ACHN (cell line): ENCODE results near the gene CACNA1B.
"Not testable (repeated sequence)": the region's sequence is repeated elsewhere in the genome, so short reads cannot be mapped to it uniquely, and the experiment has no call there.

Source experiments
- DNase-seq: peaks from one replicate; pipeline ENCODE4 v3.0.0-alpha.2; 2015
- in situ Hi-C: cut with HindIII; loops from 2 replicates; pipeline ENCODE4 v1.10.0; 2017; ENCODE audit warnings: low sequenced_read_pairs, low pct_ligation_motif_present, low pct_unique_long_range_greater_than_20kb

Gene CACNA1B

GRCh38 chr9:138017200-138017599 is 139.6 kb downstream of the CACNA1B start:
- in situ Hi-C loops, result no loop called here

GRCh38 chr9:138019514-138019913 is 141.9 kb downstream of the CACNA1B start:
- in situ Hi-C loops, DNase-seq: not testable (repeated sequence)

More at GRCh38 chr9:138017200-138017599, 139.6 kb downstream of the CACNA1B start:
- no peak for DNase-seq

- no peak for DNase-seq
- in situ Hi-C loops, result no loop called here
These were observed 142.7 kb downstream of the CACNA1B start for GRCh38 chr9:138020120-138020794.

GRCh38 chr9:138020795-138021182 is 143.2 kb downstream of the CACNA1B start:
- in situ Hi-C loops, result no loop called here
- DNase-seq, result no peak

GRCh38 chr9:138021251-138022056 is 143.9 kb downstream of the CACNA1B start:
- DNase-seq, result no peak
- in situ Hi-C loops, result no loop called here

GRCh38 chr9:138022121-138022741 is 144.6 kb downstream of the CACNA1B start:
- in situ Hi-C loops, result no loop called here
- peak; percentile 21 for DNase-seq

- no peak for DNase-seq
- in situ Hi-C loops, result no loop called here
These were observed 145.3 kb downstream of the CACNA1B start for GRCh38 chr9:138022756-138023393.

GRCh38 chr9:138023394-138024124 is 146.0 kb downstream of the CACNA1B start:
- in situ Hi-C loops, result no loop called here
- DNase-seq, result no peak

- DNase-seq, result no peak
- in situ Hi-C loops, result no loop called here
These were observed 146.5 kb downstream of the CACNA1B start for GRCh38 chr9:138024131-138024530.

GRCh38 chr9:138024831-138025291 is 147.3 kb downstream of the CACNA1B start:
- DNase-seq, result no peak
- in situ Hi-C loops, result no loop called here

- in situ Hi-C loops, result no loop called here
- no peak for DNase-seq
These were observed 147.8 kb downstream of the CACNA1B start for GRCh38 chr9:138025417-138025816.

- in situ Hi-C loops, result no loop called here
These were observed 148.3 kb downstream of the CACNA1B start for GRCh38 chr9:138025908-138026307.

GRCh38 chr9:138028596-138028995 is 151.0 kb downstream of the CACNA1B start:
- in situ Hi-C loops, result no loop called here
- DNase-seq, result no peak

More at GRCh38 chr9:138025908-138026307, 148.3 kb downstream of the CACNA1B start:
- no peak for DNase-seq

GRCh38 chr9:138031186-138031585 is 153.6 kb downstream of the CACNA1B start:
- DNase-seq, result no peak
- in situ Hi-C loops, result no loop called here

- in situ Hi-C loops, result no loop called here
- no peak for DNase-seq
These were observed 156.4 kb downstream of the CACNA1B start for GRCh38 chr9:138033950-138034349.

- in situ Hi-C loops, result no loop called here
- DNase-seq, result no peak
These were observed 159.6 kb downstream of the CACNA1B start for GRCh38 chr9:138037140-138037539.

- DNase-seq, result no peak
- in situ Hi-C loops, result no loop called here
These were observed 160.7 kb downstream of the CACNA1B start for GRCh38 chr9:138038244-138038671.
